ENCODE measurements around the gene PLP1. TPM values are rescaled to one million over a fixed set of nuclear protein-coding genes. Genes with fewer than 3 reads are reported as not detected.
"Not testable (repeated sequence)": the region's sequence is repeated elsewhere in the genome, so short reads cannot be mapped to it uniquely, and the experiment has no call there.

Gene PLP1
- polyA plus RNA-seq, 1 of the 3 experiments (the other 2 are of a cell fraction): 0.90 TPM

GRCh38 chrX:103817502-103817901 lies 40.9 kb downstream of the PLP1 start (continued):
- TF ChIP-seq FOSL2 (IDR thresholded peaks at IDR 0.05; ENCODE audit: borderline replicate concordance, low read depth): no peak

GRCh38 chrX:103818842-103819619 lies 42.4 kb downstream of the PLP1 start:
- H3K9ac ChIP-seq: no peak overlapping the region
- DNase-seq: no peak
- H3K9me3 ChIP-seq: no peaks in the 10 kb centered on the region
- H3F3A ChIP-seq (replicated peaks; ENCODE audit: insufficient read depth): peaks cover 6% of the 10 kb centered on the region
- H2AFZ ChIP-seq (ENCODE audit: low read depth): no peak overlapping the region
- H3K27me3 ChIP-seq (ENCODE audit: insufficient read depth): no peaks in the 10 kb centered on the region
- H3K79me2 ChIP-seq (ENCODE audit: insufficient read depth): no peaks in the 10 kb centered on the region
- no peak overlapping the region for H3K27ac ChIP-seq (ENCODE audit: low read depth in 2 of 2, low read length in 1 of 2)
- H4K20me1 ChIP-seq (ENCODE audit: insufficient read depth): no peaks in the 10 kb centered on the region
- ChIA-PET POLR2A (no interaction called here), CTCF (interaction anchor here (0.6 to 1.8 kb wide), 3 partner anchors 9 to 26 kb away, joined by 3 to 6 read pairs (median 5); no protein-coding TSS in a partner anchor)
- 42% methylated on average over 7 of the region's 7 CpGs for WGBS (ENCODE audit: low lambda C conversion rate)
- no peaks in the 10 kb centered on the region for H3K9me2 ChIP-seq
- no peak overlapping the region for H3K4me3 ChIP-seq (ENCODE audit: low read depth in 2 of 2, low read length in 1 of 2)
- no peak overlapping the region for H3K4me2 ChIP-seq
- TF ChIP-seq POLR2AphosphoS5 (IDR thresholded peaks at IDR 0.05; ENCODE audit: low read depth, low read length): no peak
- TF ChIP-seq MXI1 (IDR thresholded peaks at IDR 0.05; ENCODE audit: low read depth, low read length): no peak
- no peak for TF ChIP-seq YY1 (IDR thresholded peaks at IDR 0.05; ENCODE audit: low read depth)
- H3K36me3 ChIP-seq (replicated peaks in 1 of 2; ENCODE audit: control insufficient read depth in 1 of 2, insufficient read depth in 2 of 2, low read length in 1 of 2): no peaks in the 10 kb centered on the region
- no peaks in the 10 kb centered on the region for H3K4me1 ChIP-seq (ENCODE audit: control insufficient read depth in 1 of 2, insufficient read depth in 2 of 2, low read depth in 1 of 2, low read length in 1 of 2)

GRCh38 chrX:103820802-103821201 lies 44.2 kb downstream of the PLP1 start:
- H3K9me3 ChIP-seq; H3K27me3 ChIP-seq (ENCODE audit: insufficient read depth); DNase-seq; H3F3A ChIP-seq (replicated peaks; ENCODE audit: insufficient read depth); H3K27ac ChIP-seq (ENCODE audit: low read depth in 2 of 2, low read length in 1 of 2); H3K4me1 ChIP-seq (ENCODE audit: control insufficient read depth in 1 of 2, insufficient read depth in 2 of 2, low read depth in 1 of 2, low read length in 1 of 2); H2AFZ ChIP-seq (ENCODE audit: low read depth); H3K4me2 ChIP-seq; H4K20me1 ChIP-seq (ENCODE audit: insufficient read depth); CTCF ChIA-PET; POLR2A ChIA-PET; H3K4me3 ChIP-seq (ENCODE audit: low read depth in 2 of 2, low read length in 1 of 2); H3K36me3 ChIP-seq (replicated peaks in 1 of 2; ENCODE audit: control insufficient read depth in 1 of 2, insufficient read depth in 2 of 2, low read length in 1 of 2); H3K9ac ChIP-seq; H3K79me2 ChIP-seq (ENCODE audit: insufficient read depth); H3K9me2 ChIP-seq: not testable (repeated sequence)
- WGBS (ENCODE audit: low lambda C conversion rate): 61% methylated on average over 1 of the region's 6 CpGs

GRCh38 chrX:103823591-103823990 lies 47.0 kb downstream of the PLP1 start:
- TF ChIP-seq NFIC (IDR thresholded peaks at IDR 0.05; ENCODE audit: borderline replicate concordance) (no peak), TCF12 (IDR thresholded peaks at IDR 0.05) (peak; percentile 55; the same call in 1 of the 2 replicates), USF2 (IDR thresholded peaks at IDR 0.05; ENCODE audit: borderline replicate concordance, low read depth, low read length) (no peak), TEAD4 (IDR thresholded peaks at IDR 0.05; ENCODE audit: borderline replicate concordance, insufficient read depth) (0 out of 2 replicates have a peak, but pooled peaks have one; percentile 35), JUND (IDR thresholded peaks at IDR 0.05) (peak; percentile 56), USF1 (IDR thresholded peaks at IDR 0.05; ENCODE audit: borderline replicate concordance, low read depth) (no peak), EP300 (IDR thresholded peaks at IDR 0.05; ENCODE audit: borderline replicate concordance in 1 of 2, low read depth in 1 of 2, low read length in 1 of 2) (peak in 1 of 2 experiments; percentile 56; a peak in 2 of 4 replicates), MXI1 (IDR thresholded peaks at IDR 0.05; ENCODE audit: low read depth, low read length) (no peak), RFX5 (IDR thresholded peaks at IDR 0.05; ENCODE audit: low read length) (no peak)
- H3K27ac ChIP-seq (ENCODE audit: low read depth in 2 of 2, low read length in 1 of 2): peak overlapping the region in 1 of 2 experiments; percentile 46; a peak in 2 of 4 replicates
- ChIA-PET POLR2A (no interaction called here), CTCF (interaction anchor here (0.7 to 1.9 kb wide), 2 partner anchors 21 to 112 kb away, joined by 3 to 7 read pairs; no protein-coding TSS in a partner anchor)
- H2AFZ ChIP-seq (ENCODE audit: low read depth): no peak overlapping the region
- no peaks in the 10 kb centered on the region for H3K9me2 ChIP-seq
- no peaks in the 10 kb centered on the region for H3K9me3 ChIP-seq
- H3K4me1 ChIP-seq (ENCODE audit: control insufficient read depth in 1 of 2, insufficient read depth in 2 of 2, low read depth in 1 of 2, low read length in 1 of 2): no peaks in the 10 kb centered on the region
- no peak for DNase-seq
- no peak overlapping the region for H3K4me2 ChIP-seq
- H3K9ac ChIP-seq: no peak overlapping the region
- peaks cover 8% of the 10 kb centered on the region for H3F3A ChIP-seq (replicated peaks; ENCODE audit: insufficient read depth)
- H3K79me2 ChIP-seq (ENCODE audit: insufficient read depth): no peaks in the 10 kb centered on the region
- H3K4me3 ChIP-seq (ENCODE audit: low read depth in 2 of 2, low read length in 1 of 2): no peak overlapping the region
- no peaks in the 10 kb centered on the region for H3K36me3 ChIP-seq (replicated peaks in 1 of 2; ENCODE audit: control insufficient read depth in 1 of 2, insufficient read depth in 2 of 2, low read length in 1 of 2)
- H4K20me1 ChIP-seq (ENCODE audit: insufficient read depth): no peaks in the 10 kb centered on the region
- H3K27me3 ChIP-seq (ENCODE audit: insufficient read depth): no peaks in the 10 kb centered on the region
